HG03457 (cell line): ENCODE data around the gene CFAP206.
"Not testable (repeated sequence)": the region's sequence is repeated elsewhere in the genome, so short reads cannot be mapped to it uniquely, and the experiment has no call there.

ENCODE experiments used
- ATAC-seq: cut with Tn5 transposase; IDR thresholded peaks from one replicate; pipeline ENCODE4 v1.9.1; 2021; ENCODE audit warnings: moderate number of reproducible peaks; ENCODE audit not compliant: unreplicated experiment

CFAP206 gene

DNA sequence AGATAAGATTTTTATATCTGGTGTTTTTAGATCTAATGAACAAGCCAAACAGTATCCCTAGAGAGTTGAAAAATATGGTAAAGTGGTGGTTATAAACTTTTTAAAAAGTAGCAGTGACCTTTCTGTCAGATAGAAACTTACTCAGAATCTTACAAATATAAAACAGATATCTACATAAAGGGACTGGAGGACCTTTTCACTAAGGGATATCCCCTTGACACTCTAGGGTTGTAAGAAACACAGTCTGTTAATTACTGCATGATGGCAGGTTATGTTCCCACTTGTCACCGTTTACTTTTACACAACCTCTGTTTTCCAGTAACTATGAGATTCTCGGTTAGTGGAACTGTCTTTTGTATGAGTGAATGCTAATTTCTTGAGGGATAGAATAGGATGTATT, 11.5 kb downstream of the CFAP206 start:
- no peak for ATAC-seq

DNA sequence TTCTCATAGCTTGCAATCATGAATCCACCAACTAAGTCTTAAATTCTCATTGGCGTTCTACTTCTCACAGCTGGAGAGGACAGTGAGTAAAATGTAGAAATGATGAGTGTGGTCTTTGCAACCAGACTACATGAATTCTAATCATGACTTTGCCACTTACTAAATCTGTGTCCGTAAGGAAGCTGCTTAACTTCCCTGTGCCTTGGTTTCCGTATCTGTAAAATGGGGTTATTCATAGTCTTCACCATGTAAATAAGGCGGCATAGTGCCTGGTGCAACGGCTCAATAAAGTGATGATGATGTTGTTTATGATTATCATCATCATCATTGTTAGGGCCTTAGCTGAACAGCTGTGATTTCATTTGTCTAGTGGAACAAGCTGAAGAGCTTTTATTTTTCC, 12.6 kb downstream of the CFAP206 start:
- no peak for ATAC-seq

DNA sequence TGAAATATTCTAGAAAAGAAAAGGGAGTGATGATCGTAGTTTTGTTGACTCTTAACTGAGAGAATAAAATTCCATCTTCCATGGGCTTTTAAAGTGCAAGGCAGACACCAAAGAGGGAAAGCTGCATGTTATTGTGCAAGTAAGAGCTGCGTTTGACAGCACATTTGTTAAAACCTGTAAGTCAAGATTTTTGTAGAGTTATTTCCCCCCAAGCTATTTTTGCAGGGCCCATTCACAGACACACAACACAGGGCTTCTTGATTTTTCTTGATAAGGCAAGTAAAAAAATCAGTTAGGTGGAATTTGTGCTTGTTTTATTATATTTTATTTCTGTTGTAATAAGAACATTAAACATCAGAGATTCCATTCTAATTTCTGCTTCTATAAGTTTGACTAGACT, 13.8 kb downstream of the CFAP206 start:
- ATAC-seq, result no peak

DNA sequence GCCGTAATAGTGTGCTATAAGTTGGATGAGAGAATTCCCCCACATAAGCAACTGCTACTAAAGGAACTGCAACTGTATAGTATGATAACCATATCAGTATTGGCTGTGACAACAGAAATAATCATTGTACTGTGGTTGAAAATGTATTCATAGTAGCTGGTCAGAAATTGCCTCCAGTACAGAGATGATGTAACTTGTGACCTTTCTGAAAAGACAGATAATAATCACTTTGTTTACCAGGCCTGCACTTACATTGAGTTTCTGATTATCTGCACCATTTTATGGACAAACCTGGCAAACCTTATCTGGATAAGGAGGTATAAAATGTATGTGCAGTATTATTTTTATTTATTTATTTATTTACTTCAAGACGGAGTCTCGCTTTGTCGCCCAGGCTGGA, 19.0 kb downstream of the CFAP206 start:
- no peak for ATAC-seq

DNA sequence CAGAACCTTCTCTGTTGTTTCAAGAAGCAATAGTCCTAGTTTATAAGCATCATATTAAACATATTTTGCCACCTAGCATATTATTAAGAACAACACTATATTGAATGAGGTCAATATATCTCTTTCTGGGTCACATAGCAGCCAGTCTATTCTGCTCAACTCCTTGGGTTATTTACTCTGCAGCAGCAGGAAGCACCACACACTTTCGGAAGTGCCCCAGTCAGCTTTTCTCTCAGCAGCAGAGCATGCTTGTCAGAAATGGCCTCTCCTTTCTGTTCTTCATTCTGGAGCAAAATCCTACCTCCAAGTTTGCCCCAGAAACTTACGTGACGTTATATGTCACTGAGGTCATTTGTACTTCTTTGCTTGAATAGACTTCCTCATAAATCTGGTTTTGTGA, 22.7 kb downstream of the CFAP206 start:
- no peak for ATAC-seq

DNA sequence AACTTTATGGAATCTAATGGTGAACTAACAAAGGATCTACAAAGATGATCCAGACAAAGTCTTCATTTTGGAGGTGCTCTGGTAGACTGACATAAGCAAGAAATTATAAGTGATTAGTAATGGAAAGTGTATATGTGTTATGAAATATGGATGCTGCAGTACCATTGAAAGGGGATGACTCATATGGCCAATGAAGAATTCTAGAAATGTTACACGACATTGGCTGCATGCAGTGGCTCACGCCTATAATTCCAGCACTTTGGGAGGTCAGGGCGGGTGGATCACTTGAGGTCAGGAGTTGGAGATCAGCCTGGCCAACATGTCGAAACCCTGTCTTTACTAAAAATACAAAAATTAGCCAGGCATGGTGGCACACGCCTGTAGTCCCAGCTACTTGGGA, 23.5 kb downstream of the CFAP206 start:
- no peak for ATAC-seq

DNA sequence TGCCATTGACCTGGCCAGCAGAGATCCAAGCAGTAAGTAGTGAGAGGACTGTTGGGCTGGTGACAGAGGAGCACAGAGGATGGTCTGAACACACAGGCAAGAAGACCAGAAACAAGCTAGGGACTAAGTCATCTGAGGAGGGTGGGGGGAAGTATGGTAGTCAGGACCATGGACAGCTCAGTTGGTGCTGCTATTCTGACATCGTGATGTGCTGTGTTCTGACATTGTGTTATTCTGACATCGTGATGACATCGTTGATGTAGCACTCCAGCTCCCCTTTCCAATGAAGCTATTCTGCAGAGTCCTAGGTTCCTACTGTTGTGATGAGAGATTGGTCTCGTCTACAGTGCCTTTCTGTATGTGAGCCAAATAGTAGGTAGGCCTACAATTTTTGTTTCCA, 28.7 kb downstream of the CFAP206 start:
- ATAC-seq, result no peak

DNA sequence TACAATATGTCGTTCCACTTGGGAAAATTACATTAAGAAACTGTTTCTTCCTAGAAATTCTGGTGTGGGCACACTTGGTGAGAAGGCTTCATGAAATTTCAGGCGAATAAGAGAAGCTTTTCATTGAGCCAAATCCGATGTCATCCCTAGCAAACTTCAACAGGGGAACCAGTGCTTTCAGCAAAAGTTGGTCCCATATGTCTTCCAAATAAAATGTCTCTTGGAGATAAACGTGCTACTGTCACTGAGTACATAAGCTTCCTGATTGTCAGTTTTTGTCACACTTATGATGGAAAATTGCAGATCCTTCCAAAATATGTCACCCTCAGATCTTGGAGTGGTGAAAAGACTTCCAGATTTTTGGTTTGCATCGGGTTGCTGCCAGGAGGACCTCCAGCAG, 33.9 kb downstream of the CFAP206 start:
- ATAC-seq, result no peak

DNA sequence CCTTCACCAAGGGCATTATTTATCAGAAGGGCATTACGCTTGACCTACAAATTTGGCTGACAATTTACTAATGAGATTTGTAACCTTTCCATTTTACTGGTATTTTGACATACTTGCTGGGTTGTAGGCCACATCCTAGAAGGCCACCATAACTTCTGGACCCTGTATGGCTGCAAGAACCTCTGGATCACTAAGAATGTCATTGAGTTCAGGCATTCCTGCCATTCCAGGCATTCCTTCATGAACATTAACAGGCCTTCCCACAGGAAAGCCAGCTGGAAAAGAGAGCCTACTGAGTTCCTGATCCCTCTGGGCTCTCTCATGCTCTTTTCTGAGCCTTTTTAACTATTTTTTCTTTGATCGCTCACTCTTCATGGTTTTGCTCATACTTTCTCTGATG, 36.6 kb downstream of the CFAP206 start:
- ATAC-seq, result no peak

DNA sequence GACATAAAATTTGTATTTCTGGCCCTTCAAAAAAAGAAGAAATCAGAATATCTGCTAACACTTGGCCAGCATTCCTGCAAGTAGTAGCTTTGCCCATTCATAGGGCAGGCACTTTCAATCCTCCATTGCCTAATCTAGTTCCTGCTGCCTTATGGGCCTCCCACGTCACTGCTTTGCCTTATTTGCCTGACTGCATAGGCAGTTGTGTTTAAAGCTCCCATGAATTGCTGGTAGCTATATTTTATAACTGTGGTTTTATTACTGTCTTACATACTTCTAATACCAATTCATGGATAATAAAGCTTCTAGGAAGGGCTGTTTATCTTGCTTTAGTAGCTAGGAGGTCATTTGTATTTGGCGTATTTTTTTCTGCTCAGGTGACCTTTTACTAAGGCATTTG, 57.3 kb downstream of the CFAP206 start:
- ATAC-seq, result no peak

DNA sequence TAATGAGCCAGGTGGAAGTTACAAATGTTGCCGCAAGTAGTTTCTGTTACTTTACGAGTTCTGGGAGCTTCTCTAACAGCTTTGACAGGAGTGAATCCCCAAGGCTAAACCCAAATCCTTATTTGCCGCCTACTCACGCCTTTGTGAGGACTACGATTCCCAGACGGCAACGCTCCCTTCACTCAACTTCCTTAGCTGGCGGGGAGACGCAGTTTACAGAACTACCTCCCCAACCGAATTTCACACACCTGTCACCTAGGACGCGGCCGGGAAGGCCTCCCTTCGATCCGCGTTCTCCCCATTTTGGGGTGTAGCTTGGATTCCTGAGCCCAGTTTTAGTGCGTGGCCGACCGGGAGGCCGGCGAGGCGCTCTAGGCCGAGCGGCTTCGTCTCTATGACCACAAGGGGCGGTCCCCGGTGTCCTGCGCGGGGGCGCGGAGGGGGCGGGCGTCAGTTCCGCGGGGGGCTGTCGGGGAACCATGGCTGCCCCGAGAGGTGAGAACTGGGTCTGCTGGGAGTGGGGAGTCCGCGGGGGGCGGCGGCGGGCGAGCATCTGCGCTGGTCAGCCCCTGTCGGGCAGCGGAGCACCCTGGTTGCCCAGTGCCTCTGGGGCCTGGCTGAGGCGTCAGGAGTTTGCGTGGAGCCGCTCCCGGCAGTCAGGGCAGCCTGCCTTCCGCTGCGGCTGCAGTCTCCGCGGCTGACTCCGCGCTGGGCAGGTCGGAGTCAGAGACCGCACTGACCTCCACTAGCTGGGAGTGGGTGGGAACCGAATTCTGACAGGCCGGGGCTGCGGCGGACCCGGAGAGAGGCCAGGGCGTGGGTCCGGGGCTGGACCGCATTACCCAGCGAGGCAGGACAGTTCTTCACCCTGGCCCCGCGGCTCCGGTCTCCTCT, 65.0 kb downstream of the CFAP206 start, which contains the start of gene SLC35A1:
Gene SLC35A1, plus strand, starts transcription at position 450 of the 894 bp plus-strand sequence. Its CDS starts 30 bp downstream, at position 480.
- ATAC-seq, result peak; percentile 94

DNA sequence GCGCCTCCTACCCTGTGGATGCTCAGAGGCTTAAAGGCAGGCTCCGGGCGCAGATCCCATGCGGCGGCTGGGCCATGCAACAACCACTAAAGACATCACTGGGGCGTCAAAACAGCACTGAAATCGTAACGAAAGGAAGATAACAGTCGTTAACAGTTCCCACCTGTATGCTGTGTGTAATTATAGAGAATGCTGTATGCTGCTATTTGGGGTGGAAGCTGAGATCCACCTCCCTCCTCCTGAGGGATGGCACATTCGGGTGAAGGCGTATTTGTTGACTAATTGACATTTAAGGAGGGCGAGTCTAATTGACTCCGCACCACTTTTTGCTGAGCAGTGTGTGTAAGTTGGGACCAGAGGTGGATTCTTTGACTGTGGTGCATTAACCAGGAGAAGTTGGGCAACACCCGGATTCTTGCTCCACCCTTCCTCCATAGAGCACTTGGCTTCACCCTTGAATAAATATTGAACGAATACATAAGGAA, 65.7 kb downstream of the CFAP206 start:
- ATAC-seq, result no peak

DNA sequence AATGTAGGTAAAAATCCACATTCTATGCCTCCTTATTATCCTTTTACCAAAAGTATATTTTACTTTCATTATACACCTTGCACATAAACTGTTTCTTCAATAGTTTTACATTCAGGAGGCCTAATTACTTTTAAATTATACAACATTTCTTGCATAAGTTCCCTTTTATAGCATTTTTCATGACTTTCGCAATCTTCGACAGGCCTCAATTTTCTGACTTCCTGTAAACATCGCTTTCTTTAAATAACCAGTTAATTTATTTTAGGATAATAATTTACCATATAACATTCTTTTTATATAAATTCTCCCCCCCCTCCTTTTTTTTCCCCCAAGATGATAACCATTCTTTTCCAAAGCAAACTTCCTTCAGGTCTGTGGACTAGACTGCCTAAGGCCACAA, 74.2 kb downstream of the CFAP206 start:
- no peak for ATAC-seq

DNA sequence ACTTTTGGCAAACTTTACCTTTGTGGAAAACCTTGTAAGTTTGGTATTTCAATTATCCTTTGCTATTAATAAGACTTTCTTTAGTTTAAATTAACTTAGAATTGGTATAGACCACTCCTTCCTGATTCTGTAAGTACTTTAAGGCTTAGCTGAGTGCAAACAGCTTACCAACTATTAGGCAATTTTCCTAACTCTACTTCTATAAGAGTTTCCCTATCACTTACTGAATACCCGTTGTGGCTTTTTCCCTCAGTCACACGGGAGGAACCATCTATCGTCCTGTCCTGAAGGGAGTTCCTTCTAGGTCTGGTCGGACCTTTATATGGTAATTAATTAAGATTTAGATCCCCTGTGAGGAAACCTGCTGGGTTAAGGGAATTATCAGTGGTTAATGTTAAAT, 74.6 kb downstream of the CFAP206 start:
- ATAC-seq, result no peak

DNA sequence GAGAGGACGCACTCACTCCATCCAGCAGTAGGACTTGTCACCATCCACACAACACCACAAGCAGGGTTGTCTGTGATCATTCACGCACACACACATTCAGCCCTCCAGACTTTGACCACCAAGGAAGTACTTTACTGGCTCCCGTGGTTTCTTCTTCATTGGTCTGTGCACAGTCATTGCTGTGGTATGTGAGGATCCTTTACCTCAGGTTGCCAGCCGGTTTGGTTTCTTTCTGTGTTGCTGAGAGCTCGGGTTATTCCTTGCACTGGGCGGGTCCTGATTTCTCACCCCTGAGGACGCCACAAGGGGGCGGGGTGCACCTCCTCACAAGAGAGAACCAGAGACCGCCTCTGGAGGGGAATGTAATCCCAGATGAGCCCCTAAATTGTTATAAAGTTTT, 76.2 kb downstream of the CFAP206 start:
- ATAC-seq, result no peak

DNA sequence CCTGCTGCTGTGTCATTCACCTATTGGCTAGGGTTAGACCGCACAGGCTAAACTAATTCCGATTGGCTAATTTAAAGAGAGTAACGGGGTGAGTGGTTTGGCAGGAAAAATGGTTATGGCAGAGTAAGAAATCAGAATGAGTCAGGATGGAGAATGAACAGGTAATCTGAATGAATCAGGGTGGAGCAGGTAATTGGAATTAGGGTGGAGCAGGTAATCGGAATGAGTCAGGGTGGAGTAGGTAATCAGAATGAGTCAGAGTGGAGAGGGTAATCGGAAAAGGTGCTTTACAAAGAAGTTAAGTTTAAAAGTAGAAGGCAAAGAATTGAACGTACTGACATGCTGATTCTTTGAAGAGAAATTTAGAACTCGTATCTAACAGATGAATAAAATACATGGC, 76.7 kb downstream of the CFAP206 start:
- no peak for ATAC-seq

DNA sequence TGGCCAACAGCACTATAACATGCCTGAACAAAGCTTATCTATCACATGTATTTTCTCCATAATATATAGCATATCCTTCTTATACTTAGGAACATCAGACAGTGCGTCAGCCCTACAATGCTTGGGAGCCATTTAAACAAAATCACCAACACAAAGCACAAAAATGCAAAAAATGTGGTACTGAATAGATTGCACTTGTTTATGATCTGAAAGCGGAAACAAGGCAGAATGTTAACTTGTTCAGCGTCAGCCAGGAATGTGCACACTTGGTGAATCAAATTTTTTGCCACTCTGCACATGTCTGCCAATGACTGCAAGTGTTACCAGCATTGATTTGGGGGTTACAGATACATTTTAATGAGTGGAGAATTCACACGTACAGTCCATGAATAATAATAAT, 79.8 kb downstream of the CFAP206 start:
- no peak for ATAC-seq

DNA sequence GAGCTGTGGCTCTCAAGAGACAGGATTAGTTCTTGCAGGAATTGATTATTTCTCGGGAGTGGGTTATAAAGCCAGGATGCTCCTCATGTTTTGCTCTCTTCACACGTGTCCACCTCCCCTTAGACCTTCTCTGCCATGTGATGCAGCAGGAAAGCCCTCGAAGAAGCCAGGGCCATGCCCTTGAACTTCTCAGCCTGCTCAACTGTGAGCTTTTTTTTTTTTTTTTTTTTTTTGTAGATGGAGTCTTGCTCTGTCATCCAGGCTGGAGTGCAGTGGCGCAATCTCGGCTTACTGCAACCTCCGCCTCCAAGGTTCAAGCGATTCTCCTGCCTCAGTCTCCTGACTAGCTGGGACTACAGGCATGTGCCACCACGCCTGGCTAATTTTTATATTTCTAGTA, 81.6 kb downstream of the CFAP206 start:
- not testable (repeated sequence) for ATAC-seq

DNA sequence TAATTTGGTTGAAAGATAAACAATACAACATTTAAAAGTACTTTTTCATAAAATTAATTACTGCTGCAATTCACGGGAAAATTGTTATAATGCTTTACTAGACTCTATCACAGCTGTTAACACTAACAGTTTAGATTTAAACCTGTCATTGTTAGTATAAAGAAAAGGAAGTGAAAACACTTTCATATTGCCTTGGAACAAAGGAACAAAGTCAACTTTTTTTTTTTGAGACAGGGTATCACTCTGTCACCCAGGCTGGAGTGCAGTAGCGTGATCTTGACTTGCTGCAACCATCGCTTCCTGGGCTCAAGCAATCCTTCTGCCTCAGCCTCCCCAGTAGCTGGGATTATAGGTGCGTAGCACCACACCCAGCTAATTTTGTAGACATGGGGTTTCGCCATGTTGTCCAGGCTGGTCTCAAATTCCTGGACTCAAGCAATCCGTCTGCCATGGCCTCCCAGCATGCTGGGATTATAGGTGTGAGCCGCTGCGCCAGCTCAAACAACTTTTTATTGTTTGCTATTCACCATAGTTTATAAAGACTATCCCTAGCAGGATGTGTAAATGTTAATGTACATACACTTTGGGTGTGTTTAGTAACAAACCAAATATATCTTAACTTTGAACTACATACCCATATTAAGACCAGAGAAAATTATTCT, 87.1 kb downstream of the CFAP206 start:
- ATAC-seq, result no peak

DNA sequence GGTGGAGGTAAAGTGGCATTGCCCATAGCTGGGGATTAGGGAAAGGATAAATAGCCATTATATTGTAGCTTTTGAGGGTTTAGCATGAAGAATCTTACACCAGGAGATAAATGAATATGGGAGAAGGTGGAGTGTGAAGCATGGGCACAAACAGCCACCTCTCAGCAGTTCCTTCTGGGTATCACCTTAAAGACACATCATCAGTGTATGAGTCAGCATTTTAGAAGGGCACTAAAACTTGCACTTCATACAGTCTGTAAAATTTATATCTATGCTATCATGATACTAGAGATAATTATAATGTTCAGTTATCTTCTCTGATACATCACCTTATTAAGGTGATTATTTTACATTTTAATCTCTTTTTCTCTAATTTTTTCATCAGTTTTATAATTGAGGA, 90.3 kb downstream of the CFAP206 start:
- no peak for ATAC-seq

DNA sequence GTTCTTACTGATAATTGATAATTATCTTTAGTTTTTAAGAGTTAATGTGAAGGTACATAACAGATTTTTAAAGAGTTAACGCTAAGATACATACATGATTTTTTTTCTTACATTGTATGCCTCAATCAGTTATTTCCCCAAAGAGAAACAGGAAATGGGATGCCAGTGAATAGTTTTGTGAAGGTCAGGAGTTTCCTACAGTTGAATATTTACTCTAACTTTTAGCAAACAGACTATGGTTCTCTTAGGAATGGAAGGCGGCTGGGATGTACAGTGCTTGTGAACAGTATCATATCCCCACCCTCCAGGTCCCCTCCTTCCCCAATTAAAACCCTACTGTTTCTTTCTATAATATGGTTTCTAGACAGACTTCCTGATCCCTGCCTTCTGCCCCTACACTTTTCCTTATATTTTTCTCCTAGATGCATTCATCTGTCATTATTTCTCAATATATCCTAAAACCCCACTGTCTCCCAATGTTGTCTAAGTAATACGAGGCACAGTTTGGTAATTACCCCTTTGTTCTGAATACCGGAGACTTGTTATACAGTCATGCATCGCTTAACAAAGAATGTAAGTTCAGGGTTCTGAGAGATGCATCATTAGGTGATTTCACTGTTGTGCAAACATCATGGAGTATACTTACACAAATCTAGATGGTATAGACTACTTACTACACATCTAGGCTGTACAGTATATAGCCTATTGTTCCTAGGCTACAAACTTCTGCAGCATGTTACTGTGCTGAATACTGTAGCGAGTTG, 94.2 kb downstream of the CFAP206 start:
- ATAC-seq, result no peak
